ENCODE measurements around the gene NCOA6.
A peak's percentile ranks its signal among the peaks of the same experiment; 100 is the strongest.

Gene NCOA6

DNA sequence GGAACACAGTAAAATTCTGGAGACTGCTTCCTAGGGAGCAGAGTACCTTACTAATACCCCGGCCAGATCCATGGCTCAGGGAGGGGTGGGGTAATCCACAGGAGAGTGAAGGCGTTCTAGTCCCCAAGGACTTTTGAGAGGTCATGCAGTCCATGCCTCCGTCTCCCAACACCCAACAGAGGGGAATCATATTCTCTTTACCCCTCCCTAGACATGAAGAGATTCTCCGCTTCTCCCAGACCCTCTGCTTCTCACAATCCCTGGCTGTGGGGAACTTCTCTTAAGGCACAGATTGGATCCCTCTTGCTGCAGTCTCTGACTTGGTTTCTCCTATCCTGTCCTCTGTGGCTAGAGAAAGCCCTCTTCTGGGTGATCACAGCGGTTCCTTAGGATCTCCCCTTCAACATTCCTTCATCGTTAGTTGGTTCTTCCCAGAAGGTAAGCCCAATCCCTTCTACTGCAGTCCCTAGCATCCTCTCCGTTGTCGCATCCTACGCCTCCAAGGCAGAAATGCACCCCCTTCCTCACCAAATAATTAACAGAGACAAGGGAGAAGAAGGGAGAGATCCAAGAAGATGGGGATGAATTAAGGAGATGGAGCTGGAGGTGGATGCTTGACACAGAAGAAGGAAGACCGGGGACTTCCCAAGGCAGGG, 46.6 kb upstream of the NCOA6 start:
- Histone ChIP-seq H3K4me3 (replicated peaks; ENCODE audit: insufficient read depth, low read length) (peak overlapping the region; percentile 50), H3K27me3 (ENCODE audit: insufficient read depth, poor library complexity, severe bottlenecking) (peaks cover 3% of the 10 kb centered on the region), H3K27ac (replicated peaks) (no peak overlapping the region)
- TF ChIP-seq GABPA (IDR thresholded peaks at IDR 0.05; ENCODE audit: low read depth) = no peak
- TF ChIP-seq, protein P1, sequence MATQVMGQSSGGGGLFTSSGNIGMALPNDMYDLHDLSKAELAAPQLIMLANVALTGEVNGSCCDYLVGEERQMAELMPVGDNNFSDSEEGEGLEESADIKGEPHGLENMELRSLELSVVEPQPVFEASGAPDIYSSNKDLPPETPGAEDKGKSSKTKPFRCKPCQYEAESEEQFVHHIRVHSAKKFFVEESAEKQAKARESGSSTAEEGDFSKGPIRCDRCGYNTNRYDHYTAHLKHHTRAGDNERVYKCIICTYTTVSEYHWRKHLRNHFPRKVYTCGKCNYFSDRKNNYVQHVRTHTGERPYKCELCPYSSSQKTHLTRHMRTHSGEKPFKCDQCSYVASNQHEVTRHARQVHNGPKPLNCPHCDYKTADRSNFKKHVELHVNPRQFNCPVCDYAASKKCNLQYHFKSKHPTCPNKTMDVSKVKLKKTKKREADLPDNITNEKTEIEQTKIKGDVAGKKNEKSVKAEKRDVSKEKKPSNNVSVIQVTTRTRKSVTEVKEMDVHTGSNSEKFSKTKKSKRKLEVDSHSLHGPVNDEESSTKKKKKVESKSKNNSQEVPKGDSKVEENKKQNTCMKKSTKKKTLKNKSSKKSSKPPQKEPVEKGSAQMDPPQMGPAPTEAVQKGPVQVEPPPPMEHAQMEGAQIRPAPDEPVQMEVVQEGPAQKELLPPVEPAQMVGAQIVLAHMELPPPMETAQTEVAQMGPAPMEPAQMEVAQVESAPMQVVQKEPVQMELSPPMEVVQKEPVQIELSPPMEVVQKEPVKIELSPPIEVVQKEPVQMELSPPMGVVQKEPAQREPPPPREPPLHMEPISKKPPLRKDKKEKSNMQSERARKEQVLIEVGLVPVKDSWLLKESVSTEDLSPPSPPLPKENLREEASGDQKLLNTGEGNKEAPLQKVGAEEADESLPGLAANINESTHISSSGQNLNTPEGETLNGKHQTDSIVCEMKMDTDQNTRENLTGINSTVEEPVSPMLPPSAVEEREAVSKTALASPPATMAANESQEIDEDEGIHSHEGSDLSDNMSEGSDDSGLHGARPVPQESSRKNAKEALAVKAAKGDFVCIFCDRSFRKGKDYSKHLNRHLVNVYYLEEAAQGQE (IDR thresholded peaks at IDR 0.05; ENCODE audit: insufficient replicate concordance, low read depth) = no peak
- no peak for TF ChIP-seq SPI1 (IDR thresholded peaks at IDR 0.05; ENCODE audit: borderline replicate concordance, low read depth)
- TF ChIP-seq POLR2AphosphoS5 (IDR thresholded peaks at IDR 0.05; ENCODE audit: low read depth) = no peak
- TF ChIP-seq, protein P2, sequence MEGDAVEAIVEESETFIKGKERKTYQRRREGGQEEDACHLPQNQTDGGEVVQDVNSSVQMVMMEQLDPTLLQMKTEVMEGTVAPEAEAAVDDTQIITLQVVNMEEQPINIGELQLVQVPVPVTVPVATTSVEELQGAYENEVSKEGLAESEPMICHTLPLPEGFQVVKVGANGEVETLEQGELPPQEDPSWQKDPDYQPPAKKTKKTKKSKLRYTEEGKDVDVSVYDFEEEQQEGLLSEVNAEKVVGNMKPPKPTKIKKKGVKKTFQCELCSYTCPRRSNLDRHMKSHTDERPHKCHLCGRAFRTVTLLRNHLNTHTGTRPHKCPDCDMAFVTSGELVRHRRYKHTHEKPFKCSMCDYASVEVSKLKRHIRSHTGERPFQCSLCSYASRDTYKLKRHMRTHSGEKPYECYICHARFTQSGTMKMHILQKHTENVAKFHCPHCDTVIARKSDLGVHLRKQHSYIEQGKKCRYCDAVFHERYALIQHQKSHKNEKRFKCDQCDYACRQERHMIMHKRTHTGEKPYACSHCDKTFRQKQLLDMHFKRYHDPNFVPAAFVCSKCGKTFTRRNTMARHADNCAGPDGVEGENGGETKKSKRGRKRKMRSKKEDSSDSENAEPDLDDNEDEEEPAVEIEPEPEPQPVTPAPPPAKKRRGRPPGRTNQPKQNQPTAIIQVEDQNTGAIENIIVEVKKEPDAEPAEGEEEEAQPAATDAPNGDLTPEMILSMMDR (IDR thresholded peaks at IDR 0.05; ENCODE audit: insufficient read depth, low read length) = no peak
- no peak for DNase-seq (ENCODE audit: low read depth in 1 of 2, low spot score in 1 of 2)

DNA sequence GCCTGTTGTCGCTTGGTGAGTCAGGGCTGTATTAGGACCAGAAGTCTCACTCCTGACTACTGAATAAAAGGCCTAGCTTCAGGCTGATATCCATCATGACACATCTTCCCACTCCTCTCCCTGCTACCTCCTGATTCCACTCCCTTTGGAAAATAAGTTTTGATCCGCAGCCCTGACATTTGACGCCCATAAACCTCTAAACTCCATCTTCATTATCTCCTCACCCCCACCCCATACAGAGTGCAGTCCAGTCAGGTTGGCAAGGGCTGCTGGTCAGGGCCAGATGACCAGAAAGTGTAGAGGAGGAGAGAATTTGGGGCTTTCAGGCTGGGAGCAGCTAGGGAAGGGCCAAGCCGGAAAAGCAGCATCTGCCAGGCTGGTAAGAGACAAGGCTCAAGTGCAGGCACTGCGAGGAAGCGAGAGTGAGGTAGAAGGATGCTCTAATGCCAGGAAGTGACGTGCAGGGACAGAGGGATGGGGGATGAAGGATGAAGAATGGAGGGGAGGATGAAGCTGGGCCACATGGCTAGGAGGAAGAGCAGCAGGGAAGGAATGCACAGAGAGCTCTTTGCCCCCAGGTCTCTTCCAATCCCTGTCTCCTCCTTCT, 46.0 kb upstream of the NCOA6 start:
- H3K4me3 ChIP-seq (replicated peaks; ENCODE audit: insufficient read depth, low read length) = no peak overlapping the region
- no peak overlapping the region for H3K27ac ChIP-seq (replicated peaks)
- DNase-seq (ENCODE audit: low read depth in 1 of 2, low spot score in 1 of 2) = no peak
- H3K27me3 ChIP-seq (ENCODE audit: insufficient read depth, poor library complexity, severe bottlenecking) = peaks cover 3% of the 10 kb centered on the region
- TF ChIP-seq, protein P1 (IDR thresholded peaks at IDR 0.05; ENCODE audit: insufficient replicate concordance, low read depth) = no peak
- TF ChIP-seq, protein P2 (IDR thresholded peaks at IDR 0.05; ENCODE audit: insufficient read depth, low read length) = no peak
- no peak for TF ChIP-seq POLR2AphosphoS5 (IDR thresholded peaks at IDR 0.05; ENCODE audit: low read depth)
- no peak for TF ChIP-seq GABPA (IDR thresholded peaks at IDR 0.05; ENCODE audit: low read depth)
- no peak for TF ChIP-seq SPI1 (IDR thresholded peaks at IDR 0.05; ENCODE audit: borderline replicate concordance, low read depth)

DNA sequence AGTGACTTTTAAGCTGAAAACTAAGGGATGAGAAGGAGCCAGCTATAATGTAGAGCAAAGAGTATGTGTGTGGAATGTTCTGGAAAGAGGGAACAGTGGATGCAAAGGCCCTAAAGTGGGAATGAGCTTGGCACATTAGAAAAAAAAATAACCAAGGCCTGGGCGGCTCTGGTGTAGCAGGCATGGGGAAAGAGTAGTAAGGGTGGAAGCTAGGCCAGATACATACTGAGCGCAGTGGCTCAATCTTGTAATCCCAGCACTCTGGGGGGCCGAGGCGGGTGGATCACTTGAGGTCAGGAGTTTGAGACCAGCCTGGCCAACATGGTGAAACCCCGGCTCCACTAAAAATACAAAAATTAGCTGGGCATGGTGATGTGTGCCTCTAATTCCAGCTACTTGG, 38.8 kb upstream of the NCOA6 start:
- no peak overlapping the region for H3K27ac ChIP-seq (replicated peaks)
- H3K27me3 ChIP-seq (ENCODE audit: insufficient read depth, poor library complexity, severe bottlenecking) = no peaks in the 10 kb centered on the region
- TF ChIP-seq, protein P1 (IDR thresholded peaks at IDR 0.05; ENCODE audit: insufficient replicate concordance, low read depth) = no peak
- no peak overlapping the region for H3K4me3 ChIP-seq (replicated peaks; ENCODE audit: insufficient read depth, low read length)
- DNase-seq (ENCODE audit: low read depth in 1 of 2, low spot score in 1 of 2) = no peak

Measured in HL-60 (cell line).